T-helper 22 cell (primary cell): Measurements from ENCODE around the gene SGMS2.

Experiments used
- DNase-seq: peaks from one replicate; pipeline ENCODE4 v3.0.0-alpha.2; 2020; ENCODE audit warnings: low read depth

Gene SGMS2

DNA sequence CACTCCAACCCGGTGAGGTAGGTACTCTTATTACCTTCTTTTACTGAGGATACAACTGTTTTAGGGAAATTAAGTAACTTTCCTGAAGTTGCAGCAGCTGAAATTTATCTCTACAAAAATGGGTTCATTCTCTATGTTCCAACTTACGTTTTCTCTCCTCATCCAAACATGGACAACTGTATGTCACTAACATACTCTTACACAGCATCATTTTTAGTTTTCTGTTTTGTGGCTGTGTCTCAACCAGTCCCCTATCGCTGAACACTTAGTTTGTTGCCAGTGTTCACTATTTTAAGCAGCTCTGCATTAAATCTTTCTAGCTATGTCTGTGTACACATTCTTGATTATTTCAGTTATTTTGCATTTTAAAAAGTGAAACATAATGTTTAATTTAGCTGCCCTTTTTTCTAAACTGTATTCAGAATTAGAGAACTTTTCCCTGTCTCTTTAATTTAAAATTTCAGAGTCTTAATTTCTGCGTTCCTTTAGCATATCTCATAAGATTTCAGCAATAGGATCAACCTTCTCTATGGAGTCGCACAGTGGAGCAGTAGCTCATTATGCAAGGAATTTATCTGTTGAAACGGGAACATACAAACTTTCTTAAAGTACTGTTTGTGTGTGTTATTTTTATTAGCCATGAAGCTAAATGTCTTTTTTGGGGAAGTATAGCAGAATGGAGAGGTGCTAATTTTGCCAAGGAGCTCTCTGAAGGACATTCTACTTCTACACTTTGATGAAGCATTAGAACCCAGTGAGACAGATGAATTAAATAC is 3.8 kb downstream of the SGMS2 start:
- DNase-seq = no peak

DNA sequence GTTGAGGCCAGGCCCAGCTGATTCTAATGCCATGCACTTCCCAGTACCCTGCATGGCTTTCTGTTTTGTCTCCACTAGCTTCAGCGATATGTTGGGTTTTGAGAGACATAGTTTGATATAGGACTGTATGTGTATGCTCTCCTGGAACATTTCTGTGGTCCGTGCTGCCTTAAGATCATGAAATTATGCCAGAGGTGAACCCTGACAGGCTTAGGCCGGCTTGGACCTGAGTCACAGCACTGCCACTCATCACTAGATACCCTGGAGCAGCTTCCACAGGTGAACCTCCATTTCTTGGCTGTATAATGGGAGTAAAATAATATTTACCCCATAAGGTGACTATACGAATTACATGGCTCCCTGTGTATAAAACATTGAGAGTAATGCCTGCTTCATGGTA is 6.4 kb downstream of the SGMS2 start:
- DNase-seq = no peak

DNA sequence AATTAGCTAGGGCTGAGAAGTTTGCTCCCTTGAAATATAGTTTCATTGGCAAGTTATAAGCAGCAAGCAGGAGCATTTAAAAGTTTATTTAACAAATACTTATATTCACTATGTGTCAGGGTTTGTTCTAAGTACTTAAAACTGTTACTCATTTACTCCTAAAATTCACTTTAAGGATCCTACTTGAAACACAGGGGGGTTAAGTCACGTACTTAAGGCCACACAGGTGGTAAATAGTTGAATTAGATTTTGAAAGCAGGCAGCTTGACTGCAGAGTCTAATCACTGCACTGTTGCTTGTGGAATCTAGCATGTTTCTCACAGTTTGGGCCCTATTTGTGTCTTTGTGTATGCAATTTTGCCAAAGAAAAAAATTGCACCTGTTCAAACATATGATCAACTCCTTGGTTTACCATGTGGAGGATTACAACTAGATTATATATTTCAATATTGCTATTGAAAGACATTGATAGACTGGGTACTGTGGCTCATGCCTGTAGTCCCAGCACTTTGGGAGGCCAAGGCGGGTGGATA is 7.6 kb downstream of the SGMS2 start:
- no peak for DNase-seq

DNA sequence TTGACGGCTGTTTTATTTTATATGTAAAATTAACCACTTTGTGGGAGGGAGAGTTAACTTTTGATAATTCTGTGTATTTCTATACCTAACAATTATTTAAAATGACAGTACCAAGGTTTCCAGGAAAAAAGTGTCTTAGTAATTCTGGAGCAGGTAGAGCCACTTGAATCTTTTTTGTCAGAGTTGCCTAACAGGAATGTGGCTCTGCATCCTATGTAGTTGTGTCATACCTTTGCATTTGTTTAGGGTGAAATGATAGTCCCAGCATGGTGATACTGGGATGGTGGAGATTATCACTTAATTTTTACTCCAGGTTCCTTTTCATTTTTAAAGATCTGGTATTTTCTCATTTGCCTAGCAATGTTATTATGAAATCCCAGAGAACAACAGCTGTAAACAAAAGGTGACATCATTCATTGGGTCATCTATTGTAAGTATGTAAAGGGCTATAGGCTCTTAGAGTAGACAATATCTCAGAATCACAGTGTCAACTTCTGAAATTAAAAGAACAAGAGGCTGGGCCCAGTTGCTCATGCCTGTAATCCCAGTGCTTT is 9.6 kb downstream of the SGMS2 start:
- DNase-seq = no peak

DNA sequence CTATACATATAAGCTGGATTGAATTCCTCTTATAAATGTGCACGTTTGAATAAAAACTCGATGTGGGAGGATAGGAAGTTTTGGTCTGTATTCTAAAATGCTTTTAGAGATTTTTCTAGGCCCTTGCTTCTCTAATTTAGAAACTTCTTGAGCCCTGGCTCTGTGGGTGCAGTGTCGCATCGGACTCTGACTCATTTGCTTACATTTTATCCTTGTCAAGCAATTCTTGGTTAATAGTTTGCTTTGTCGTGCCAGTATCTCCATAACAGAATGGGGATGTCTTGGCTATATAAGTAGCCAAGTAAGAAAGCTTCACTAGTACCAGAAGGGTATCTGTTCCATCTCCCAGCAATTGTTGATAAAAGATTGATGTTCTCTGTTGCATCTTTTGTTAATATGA is 10.7 kb downstream of the SGMS2 start:
- DNase-seq = no peak

DNA sequence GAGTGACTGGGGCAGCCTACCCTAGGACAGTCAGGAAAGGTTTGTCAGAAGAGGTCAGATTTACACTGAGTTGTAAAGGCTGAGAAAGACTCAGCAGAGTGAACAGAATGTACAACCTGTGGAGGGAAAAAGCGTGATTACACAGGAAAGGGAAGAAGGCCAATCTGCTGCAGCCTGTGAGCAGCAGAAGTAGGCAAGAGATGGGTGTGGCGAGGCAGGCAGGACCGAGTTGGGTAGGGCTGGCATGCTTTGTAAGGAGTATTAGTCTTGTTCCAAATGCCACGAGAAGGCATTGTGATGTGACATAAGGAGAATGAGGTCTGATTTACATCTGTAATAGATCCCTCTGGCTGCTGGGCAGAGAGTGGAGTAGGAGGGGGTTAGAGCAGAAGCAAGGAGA is 12.6 kb downstream of the SGMS2 start:
- no peak for DNase-seq

DNA sequence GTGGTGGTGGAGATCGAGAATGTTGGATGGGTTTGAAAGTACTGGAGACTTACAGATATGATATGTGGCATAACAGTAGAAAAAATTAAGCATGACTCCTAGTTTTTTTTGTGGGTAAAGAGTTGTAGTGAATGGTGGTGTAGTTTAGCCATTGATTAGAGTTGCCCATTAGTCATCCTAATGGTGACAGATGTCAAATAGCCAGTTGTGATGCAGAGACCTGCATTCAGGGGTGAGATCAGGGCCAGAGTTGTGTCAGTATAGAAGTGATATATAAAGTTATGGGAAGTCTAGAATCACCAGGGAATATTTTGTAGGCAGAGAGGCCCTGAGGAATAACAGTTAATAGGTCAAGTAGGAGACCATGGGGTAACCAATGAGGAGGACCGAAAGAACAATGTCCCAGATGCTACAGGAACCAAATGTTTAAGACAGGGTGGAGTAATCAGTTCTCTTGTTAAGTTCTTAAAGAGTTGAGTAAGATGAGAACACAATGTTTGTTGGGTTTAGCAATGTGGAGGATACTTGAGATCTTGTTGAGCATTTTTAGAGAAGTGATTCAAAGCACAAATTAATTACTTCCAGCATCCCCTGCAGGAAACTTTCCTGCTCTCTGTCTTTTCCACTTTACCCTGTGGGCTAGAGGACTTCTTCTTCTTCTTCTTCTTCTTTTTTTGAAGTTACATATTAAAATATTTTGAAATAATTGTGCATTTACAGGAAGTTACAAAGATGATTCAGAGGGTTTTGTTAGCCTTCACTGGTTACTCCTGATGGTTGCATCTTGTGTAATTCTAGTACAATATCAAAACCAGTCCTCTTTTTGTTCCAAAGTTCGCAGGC is 13.3 kb downstream of the SGMS2 start:
- DNase-seq = no peak

DNA sequence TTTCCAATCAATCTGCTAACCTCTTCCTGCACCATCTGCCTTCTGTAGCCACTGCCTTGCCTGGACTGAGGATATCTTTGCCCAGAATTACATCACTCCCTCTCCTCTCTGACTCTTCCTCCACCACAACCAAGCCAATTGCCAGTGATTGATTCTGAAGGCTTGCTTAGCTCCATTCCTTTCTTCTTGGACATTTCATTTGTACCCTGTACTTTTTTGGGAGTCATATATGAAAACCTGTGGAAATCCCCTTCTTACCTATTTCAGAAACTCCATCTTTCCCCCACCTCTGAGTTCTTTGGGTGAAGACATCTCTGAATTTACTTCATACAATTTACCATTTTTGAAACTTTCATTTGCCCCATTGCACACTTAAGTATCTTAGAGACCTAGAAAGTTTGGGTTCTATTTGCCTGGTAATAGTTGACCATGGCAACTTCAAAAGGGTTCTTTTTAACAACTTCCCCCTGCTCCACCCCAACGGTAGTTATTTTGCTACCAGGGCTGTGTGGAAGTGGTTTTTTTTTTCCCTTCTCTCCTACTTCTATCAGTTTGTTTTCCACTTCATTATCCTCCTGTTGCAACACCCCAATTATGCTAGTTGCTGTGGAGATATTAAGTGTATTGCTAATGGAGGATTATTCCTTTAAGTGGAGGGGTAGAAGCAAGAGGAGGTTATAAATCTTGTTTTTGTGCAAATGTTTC is 14.3 kb downstream of the SGMS2 start:
- no peak for DNase-seq

DNA sequence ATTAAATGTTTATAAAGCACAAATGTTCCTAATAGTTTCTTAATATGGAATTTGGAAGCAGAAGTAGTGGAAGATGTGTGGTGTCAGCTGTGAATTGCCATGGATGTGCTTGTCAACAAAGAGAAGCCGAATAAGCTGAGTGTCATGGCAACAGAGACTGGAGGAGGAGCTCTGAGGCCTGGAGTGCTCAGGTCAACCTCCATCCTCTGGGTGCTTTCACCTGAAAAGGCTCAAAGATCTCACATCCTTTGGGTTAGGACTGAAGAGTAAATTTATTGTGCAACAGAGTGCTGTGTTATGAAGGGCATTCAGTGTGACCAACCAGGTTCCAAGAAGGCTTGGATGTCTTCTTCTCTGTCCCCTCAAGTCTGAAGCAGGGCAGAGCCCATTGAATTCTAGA is 18.7 kb downstream of the SGMS2 start:
- DNase-seq = no peak

DNA sequence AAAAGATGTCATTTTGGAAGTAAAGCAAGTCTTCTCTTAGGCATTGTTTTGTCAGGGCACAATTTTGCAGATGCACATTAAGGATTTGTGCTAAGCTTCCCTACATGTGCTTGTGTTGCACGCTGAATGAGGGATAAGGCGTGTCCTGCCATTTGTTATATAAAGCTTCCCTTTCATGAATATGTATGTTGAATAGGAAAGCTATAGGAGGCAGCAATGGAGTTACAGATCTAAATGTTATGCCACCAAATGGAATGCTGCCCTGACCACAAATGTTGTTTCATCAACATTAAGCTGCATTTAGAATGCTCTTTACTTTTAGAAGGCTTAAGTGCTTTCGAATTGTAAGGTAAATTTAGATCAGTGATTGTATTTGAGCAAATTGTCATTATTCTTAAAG is 20.9 kb downstream of the SGMS2 start:
- DNase-seq = no peak

DNA sequence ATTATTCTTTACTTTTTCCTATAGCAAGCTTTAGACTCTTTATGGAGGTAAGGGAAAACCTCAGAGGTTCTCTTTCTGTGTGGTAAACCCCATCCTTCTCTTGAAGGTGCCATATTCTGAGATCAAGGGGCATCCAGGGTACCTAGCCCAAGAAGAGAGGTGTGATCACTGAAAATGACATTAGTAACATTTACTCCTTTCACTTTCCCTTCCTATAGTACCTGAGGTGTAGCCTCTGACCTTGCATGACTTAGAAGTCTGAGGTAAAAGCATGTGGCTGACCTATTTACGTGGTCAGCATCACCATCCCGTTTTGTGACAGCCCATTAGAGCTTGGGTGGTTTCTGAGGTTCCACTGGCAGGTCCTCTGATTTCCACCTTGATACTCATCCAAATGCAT is 25.7 kb downstream of the SGMS2 start:
- no peak for DNase-seq

DNA sequence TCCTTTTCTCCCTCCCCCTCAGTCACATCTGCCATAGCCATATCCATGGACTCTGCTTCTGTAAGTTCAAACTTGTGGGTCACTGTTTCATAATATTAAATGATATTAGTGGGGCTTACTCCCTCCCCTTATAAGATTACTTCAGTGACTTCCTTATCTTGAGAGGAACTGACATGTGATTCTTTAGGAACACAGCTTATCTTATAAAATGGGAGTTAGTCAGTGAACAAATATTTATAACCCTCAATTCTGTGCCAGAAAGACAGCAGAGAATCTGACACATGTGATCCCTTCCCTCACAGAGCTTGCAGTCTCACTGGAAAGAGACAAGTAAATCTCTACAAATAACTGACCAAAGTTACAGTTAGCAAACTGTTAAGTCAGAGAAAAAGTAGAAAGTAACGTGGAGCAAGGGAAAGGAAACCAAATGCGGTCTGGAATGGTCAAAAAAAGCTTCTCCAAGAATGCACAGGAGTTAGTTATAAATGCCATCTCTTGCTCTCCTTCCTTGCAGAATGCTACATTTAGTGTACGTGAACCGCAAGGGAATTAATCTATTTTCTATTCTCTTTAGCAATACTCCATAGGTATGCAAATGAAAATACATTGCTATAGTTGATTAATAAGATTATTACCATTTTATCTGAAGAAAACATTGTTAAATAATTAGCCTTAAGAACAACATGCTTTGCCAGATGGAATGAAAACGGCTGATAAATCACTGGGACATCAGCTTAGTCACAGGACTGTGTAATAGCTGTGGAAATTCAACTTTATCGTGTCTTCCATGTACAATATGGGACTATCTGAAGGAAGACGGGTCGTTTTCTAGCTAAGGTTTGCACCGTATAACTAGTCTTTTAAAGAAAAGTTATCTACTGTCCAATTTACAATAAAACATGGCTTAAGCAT is 29.0 kb downstream of the SGMS2 start:
- no peak for DNase-seq

DNA sequence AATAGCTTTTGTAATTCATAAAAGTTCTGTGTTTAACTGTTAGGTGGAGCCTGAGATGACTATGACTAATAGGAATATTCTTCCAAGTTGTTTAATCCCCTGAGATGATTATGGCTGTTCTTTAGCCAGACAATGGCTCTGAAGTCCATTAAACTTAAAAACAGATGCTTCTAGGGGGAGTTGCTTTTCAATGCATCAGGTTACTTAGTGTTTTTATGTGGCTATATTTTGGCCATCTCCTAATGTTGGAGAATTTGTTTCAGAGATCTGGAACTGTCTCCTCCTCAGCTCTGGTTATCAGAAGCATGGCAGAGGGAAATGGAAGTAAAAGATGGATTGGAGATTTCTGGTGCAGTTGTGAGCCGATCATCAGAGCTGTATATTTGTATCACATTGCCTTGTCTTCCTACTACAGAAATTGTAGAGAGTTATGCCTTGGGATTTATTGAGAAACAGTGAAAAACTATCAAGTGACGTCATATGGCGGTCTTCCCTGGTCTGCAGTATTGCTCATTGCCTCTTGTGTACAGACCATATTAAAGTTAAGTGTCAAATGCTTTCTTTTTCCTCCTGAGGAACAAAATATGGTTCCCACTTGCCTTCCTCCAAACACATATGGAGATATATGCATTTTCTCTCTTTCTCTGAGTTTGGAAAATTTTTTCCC is 29.8 kb downstream of the SGMS2 start:
- no peak for DNase-seq

DNA sequence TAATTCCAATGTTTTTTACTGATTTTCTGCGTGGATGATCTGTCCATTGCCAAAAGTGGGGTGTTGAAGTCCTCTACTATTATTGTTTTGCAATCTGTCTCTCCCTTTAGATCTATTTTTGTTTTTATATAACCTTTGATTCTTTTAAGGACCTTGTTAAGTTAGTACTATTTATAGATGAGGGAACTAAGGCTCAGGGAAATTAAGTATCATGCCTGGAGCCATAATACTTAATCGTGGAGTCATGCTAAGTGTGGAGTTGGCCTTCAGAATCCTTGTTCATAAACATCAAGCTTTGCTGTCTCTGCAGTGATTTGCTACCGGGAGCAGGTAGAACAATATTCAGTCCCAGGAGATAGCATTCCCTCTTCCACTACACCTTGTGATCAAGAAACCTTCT is 31.0 kb downstream of the SGMS2 start:
- no peak for DNase-seq

DNA sequence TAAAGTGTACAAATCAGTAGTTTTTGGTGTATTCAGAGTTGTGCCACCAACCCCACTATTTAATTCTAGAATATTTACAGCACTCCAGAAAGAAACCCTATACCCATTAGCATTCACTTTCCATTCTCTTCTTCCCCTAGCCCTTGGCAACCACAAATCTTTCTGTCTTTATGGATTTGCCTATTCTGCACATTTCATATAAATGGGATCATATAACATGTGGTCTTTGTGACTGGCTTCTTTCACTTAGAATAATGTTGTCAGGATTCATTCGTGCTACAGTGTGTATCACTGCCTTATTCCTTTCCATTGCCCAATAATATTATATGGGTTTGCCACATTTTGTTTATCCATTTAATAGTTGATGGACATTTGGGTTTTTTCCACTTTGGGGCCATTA is 32.2 kb downstream of the SGMS2 start:
- DNase-seq = no peak

DNA sequence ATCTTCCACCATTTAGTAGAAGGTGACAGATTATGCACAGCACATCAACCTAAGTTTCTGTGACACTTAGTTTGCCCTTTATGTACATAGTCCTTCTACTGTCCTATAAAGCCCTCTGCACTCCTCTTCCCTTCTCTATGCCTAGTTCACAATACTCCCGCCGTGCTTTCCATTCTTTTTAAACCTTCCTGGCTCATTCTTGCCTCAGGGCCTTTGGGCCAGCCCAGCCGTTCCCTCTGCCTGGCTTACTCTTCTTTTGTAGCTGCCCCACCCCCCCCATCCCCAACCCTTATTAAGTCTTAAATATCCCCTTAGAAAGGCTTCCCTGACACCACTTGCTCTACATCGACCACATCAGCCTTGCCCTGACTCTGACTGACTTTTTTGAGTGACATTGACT is 33.0 kb downstream of the SGMS2 start:
- no peak for DNase-seq

DNA sequence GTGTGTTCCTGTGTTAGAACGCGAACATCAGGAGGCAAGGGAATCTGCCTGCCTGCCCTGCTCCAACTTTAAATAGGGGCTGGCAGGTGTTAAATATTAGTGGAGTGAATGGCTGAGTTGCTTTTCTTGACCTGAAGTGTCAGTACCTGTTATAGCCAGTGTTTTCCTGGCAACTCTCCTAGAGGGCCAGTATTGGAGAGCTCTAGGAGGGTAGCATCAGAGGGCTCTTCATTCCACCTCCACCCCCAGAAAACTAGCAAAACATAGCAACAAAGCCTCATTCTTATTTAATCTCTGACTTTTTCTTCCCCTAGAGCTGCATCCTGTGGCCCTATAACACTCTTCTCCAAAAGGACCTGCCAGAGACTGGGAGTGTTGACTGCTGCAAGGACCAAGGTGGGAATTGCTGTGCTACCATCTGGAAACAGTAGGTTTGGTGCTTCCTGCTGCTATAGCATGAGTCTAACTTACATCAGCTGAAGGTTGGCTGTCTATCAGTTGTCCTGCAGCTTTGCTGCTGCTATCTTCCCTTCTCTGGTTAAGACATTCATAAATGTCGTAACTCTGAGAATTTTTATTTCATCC is 33.5 kb downstream of the SGMS2 start:
- no peak for DNase-seq

DNA sequence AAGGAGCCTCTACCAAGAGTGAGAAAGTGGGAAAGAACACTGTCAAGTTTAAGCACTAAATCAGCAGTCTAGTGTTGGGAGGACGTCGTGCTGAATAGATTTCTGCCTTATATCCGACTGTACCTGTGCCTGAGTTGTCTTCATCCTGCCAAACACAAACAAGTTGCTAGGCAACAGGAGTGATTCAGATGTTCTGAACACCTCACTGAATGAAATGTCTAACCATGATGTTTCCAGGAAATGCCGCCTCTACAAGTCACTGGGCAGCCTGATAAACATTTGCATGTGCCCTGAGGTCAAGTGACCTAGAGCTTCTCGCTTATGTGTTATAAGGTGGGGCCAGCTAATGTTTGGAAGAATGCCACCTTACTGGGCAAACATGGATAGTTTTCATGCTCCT is 37.9 kb downstream of the SGMS2 start:
- DNase-seq = no peak

DNA sequence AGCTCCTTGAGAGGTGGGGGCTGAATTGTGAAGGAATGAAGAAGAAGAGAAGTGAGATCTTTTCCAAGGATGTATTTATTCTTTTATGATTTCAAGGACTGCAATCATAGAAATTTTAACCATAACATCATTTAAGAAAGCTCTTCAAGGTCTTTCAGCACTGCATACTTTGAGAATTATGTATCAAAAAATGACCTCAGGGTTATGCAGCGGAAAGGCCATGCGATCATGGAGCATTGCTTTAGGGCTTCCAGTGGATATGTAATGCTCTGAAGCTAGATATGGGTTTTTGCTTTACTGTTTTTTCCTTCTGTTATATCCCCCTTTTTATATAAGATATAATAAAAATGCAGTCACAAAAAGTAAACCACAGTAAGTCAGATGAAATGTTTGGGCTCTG is 38.7 kb downstream of the SGMS2 start:
- no peak for DNase-seq

DNA sequence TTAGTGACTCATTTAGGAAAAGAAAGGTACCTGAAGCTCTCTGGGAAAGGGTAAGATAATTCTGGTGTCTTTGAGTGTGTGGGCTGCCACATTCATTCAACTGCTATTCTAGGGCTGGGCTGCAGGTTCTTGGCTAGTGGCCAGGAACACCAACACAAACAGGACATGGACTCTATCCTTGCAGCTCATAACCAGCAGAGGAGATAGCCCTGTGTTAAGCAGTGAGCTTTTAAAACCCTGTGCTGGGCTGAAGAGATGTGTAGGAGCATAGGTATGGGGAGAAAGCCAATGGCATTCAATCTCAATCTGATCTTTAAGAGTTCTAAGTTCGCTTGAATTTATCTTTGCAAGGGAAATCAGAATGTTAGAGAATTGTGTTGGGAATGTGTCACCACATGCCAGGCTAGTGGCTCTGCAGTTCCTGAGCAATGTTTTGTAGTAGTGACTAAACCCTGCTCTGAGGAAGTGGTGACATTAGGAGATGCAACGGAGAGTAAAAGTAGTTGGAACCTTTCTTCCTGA is 39.2 kb downstream of the SGMS2 start:
- no peak for DNase-seq
